Measurements from ENCODE around the gene PTPN6. TPM values are rescaled to one million over a fixed set of nuclear protein-coding genes. Genes with fewer than 3 reads are reported as not detected.

PTPN6 gene
- total RNA-seq, 4 donors from 2014 or later = 19.8 to 42.3 (median 35.9) TPM

- ATAC-seq (ENCODE audit: low FRiP score) (no peak), DNase-seq (ENCODE audit: low spot score) (no peak)
- no peak for TF ChIP-seq CTCF (IDR thresholded peaks at IDR 0.05)
Observed at GRCh38 chr12:6980740-6981139, 29.6 kb downstream of the PTPN6 start.

DNA sequence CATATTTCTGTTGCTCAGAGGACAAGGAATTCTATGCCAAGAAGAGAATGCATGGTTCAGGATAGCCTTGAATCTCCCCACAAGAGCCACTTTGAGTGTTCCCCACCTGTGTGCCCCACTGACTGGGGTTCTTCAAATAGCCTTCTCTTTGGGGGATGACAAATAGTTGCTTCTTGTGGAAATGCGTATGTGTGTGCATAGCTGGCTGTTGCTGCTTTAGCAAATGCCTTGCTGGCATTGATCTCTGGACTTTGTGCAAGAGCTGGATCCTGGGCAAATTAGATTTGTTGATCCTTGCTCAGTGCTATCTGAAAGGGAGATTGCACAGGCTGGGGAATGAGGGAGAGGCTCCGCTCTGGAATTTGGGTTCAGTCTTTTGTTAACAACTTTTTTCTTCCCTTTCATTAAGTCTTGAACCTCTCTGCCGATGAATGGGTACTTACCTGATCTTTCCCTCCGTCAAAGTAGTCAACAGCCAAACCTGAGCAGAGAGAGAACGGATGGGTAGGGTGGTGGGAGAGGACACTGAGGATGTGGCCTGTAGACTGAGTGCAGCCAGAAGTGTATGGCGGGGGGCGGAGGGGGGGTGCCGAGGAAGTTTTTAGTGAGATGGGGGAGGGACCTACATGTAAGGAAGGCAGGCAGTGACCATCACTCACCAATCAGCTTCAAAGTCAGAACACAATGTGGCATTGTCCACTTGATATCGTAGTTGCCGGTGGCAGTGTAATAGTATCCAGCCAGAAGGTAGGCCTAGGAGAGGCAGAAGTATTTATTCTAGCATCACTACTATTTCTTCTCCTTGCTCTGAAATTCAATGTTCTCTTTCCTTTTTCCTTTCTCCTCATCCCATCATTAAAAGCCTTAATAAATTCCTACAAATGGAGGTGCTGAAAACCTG, 30.2 kb downstream of the PTPN6 start:
- ATAC-seq (ENCODE audit: low FRiP score) = no peak
- TF ChIP-seq CTCF (IDR thresholded peaks at IDR 0.05) = no peak

GRCh38 chr12:6982532-6982931, 31.4 kb downstream of the PTPN6 start:
- no peak for TF ChIP-seq CTCF (IDR thresholded peaks at IDR 0.05)
- DNase-seq (ENCODE audit: low spot score) (no peak), ATAC-seq (ENCODE audit: low FRiP score) (no peak)

More for the DNA sequence above, 30.2 kb downstream of the PTPN6 start:
- DNase-seq (ENCODE audit: low spot score) = no peak

DNA sequence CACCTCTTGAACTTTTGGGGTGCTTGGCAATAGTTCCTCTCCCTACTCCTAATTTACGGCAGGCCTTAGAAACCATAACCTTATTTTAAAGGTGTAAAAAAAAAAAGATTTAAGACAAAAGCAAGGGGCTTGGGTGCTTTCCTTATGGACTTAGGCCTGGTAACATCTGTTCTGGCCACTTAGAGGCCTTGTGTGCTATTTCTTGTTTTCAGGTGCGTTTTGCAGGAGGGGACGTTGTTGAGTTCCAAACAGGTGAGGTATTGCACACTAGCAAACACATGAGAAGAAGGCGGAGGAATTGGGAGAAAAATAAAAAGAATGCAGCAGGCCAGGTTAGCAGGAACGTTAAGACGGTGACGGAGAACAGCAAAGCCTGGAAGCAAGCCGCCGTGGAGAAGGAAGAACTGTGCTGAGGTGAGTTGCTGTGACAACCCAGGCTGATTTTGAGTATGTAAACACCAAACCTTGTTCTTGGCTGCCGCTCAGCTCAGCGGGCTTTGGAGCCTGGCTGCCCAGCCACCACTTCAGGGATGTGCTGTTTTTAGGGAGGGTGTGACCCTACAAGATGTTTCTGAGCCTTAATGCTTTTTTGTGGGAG, 36.9 kb downstream of the PTPN6 start:
- DNase-seq (ENCODE audit: low spot score) (no peak), ATAC-seq (ENCODE audit: low FRiP score) (no peak)
- TF ChIP-seq CTCF (IDR thresholded peaks at IDR 0.05) = no peak

- TF ChIP-seq CTCF (IDR thresholded peaks at IDR 0.05) = no peak
- DNase-seq (ENCODE audit: low spot score) (no peak), ATAC-seq (ENCODE audit: low FRiP score) (no peak)
Observed at GRCh38 chr12:6996040-6996441, 44.9 kb downstream of the PTPN6 start.

- no peak for DNase-seq (ENCODE audit: low spot score)
- ATAC-seq (ENCODE audit: low FRiP score) = no peak
- TF ChIP-seq CTCF (IDR thresholded peaks at IDR 0.05) = no peak
Observed at GRCh38 chr12:6998715-6999451, 47.7 kb downstream of the PTPN6 start.

Data from omental fat pad (tissue), 4 donors.